ENCODE measurements around the gene OR2L13.

Gene OR2L13

GRCh38 chr1:248047008-248047407, 48.0 kb upstream of the OR2L13 start:
- no peak overlapping the region for H3K4me3 ChIP-seq (ENCODE audit: low read length)
- no peaks in the 10 kb centered on the region; the same call in 1 of the 2 replicates for H3K9me2 ChIP-seq (replicated peaks; ENCODE audit: insufficient read depth, low read length)
- peaks cover 12% of the 10 kb centered on the region for H3F3A ChIP-seq (ENCODE audit: insufficient read depth, low read length)
- H3K27ac ChIP-seq (ENCODE audit: low read length): no peak overlapping the region
- no peak for DNase-seq
- no peaks in the 10 kb centered on the region for H3K36me3 ChIP-seq (replicated peaks; ENCODE audit: insufficient read depth, low read length)
- H3K27me3 ChIP-seq (replicated peaks; ENCODE audit: insufficient read depth, low read length): no peaks in the 10 kb centered on the region
- TF ChIP-seq EZH2 (optimal IDR thresholded peaks at IDR 0.05; ENCODE audit: low read depth, low read length) (no peak), EZH2phosphoT487 (IDR thresholded peaks at IDR 0.05; ENCODE audit: low read length) (no peak), CTCF (IDR thresholded peaks at IDR 0.05; ENCODE audit: low read length) (no peak)
- no peak overlapping the region for H2AFZ ChIP-seq (ENCODE audit: low read length)
- H3K9me3 ChIP-seq (replicated peaks; ENCODE audit: insufficient read depth, low read length): no peaks in the 10 kb centered on the region
- peaks cover 4% of the 10 kb centered on the region; the same call in 1 of the 2 replicates for H3K4me1 ChIP-seq (ENCODE audit: low read length)
- H3K9ac ChIP-seq (ENCODE audit: low read length): no peak overlapping the region
- no peak overlapping the region for H3K4me2 ChIP-seq (ENCODE audit: low read depth, low read length)
- H4K20me1 ChIP-seq (ENCODE audit: insufficient read depth, low read length): no peaks in the 10 kb centered on the region
- no peaks in the 10 kb centered on the region for H3K79me2 ChIP-seq (ENCODE audit: low read length)

- no peak for DNase-seq
- H3K4me2 ChIP-seq (ENCODE audit: low read depth, low read length): no peak overlapping the region
- no peaks in the 10 kb centered on the region for H3K4me1 ChIP-seq (ENCODE audit: low read length)
- no peaks in the 10 kb centered on the region for H3K79me2 ChIP-seq (ENCODE audit: low read length)
- TF ChIP-seq EZH2 (optimal IDR thresholded peaks at IDR 0.05; ENCODE audit: low read depth, low read length) (no peak), CTCF (IDR thresholded peaks at IDR 0.05; ENCODE audit: low read length) (no peak), EZH2phosphoT487 (IDR thresholded peaks at IDR 0.05; ENCODE audit: low read length) (no peak)
- no peak overlapping the region for H2AFZ ChIP-seq (ENCODE audit: low read length)
- no peaks in the 10 kb centered on the region for H3K36me3 ChIP-seq (replicated peaks; ENCODE audit: insufficient read depth, low read length)
- no peaks in the 10 kb centered on the region for H3K9me2 ChIP-seq (replicated peaks; ENCODE audit: insufficient read depth, low read length)
- no peak overlapping the region for H3K27ac ChIP-seq (ENCODE audit: low read length)
- no peaks in the 10 kb centered on the region for H3K27me3 ChIP-seq (replicated peaks; ENCODE audit: insufficient read depth, low read length)
- no peaks in the 10 kb centered on the region for H3K9me3 ChIP-seq (replicated peaks; ENCODE audit: insufficient read depth, low read length)
- H3K9ac ChIP-seq (ENCODE audit: low read length): no peak overlapping the region
- H3F3A ChIP-seq (ENCODE audit: insufficient read depth, low read length): no peaks in the 10 kb centered on the region
- H4K20me1 ChIP-seq (ENCODE audit: insufficient read depth, low read length): no peaks in the 10 kb centered on the region
- H3K4me3 ChIP-seq (ENCODE audit: low read length): no peak overlapping the region
These were observed 40.3 kb upstream of the OR2L13 start for GRCh38 chr1:248054671-248055070.

GRCh38 chr1:248055261-248055660, 39.7 kb upstream of the OR2L13 start:
- no peak for DNase-seq
- no peak overlapping the region for H3K27ac ChIP-seq (ENCODE audit: low read length)
- H3K27me3 ChIP-seq (replicated peaks; ENCODE audit: insufficient read depth, low read length): no peaks in the 10 kb centered on the region
- H3K36me3 ChIP-seq (replicated peaks; ENCODE audit: insufficient read depth, low read length): no peaks in the 10 kb centered on the region
- no peaks in the 10 kb centered on the region for H3F3A ChIP-seq (ENCODE audit: insufficient read depth, low read length)
- H3K4me1 ChIP-seq (ENCODE audit: low read length): no peaks in the 10 kb centered on the region
- no peaks in the 10 kb centered on the region for H3K9me2 ChIP-seq (replicated peaks; ENCODE audit: insufficient read depth, low read length)
- no peak overlapping the region for H3K4me3 ChIP-seq (ENCODE audit: low read length)
- no peak overlapping the region for H3K9ac ChIP-seq (ENCODE audit: low read length)
- H4K20me1 ChIP-seq (ENCODE audit: insufficient read depth, low read length): no peaks in the 10 kb centered on the region
- H3K79me2 ChIP-seq (ENCODE audit: low read length): no peaks in the 10 kb centered on the region
- H2AFZ ChIP-seq (ENCODE audit: low read length): no peak overlapping the region
- no peak overlapping the region for H3K4me2 ChIP-seq (ENCODE audit: low read depth, low read length)
- no peaks in the 10 kb centered on the region for H3K9me3 ChIP-seq (replicated peaks; ENCODE audit: insufficient read depth, low read length)
- no peak for TF ChIP-seq EZH2phosphoT487 (IDR thresholded peaks at IDR 0.05; ENCODE audit: low read length)
- no peak for TF ChIP-seq CTCF (IDR thresholded peaks at IDR 0.05; ENCODE audit: low read length)
- no peak for TF ChIP-seq EZH2 (optimal IDR thresholded peaks at IDR 0.05; ENCODE audit: low read depth, low read length)

Measured in MM.1S (cell line).